ENCODE results near the gene SNORC. TPM values are rescaled to one million over a fixed set of nuclear protein-coding genes. Genes with fewer than 3 reads are reported as not detected.
A peak's percentile ranks its signal among the peaks of the same experiment; 100 is the strongest.

Gene SNORC
- total and polyA plus RNA-seq, 2 of the 13 experiments (the other 11 are each of a cell fraction or from before 2014, with no cell fraction given): 59.1 to 86.1 TPM

DNA sequence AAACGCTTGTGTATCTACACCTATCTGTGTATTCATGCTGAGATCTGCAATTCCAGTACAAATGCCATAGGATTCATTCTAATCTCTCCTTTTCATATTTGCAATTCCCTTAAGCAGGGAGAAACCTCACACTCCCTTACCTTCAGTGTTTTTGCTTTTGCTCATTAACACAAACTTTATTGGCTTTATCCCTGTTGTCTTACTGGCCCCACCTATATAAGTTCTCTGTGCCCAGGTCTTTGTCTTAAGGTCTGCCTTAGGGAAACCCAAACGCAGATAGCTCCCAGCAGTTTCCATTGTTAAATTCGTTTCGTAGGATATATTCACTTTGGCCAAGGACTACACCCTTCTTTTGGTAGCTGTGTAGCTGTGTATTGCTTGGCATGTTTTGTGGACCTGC is 4.0 kb upstream of the SNORC start (continued):
- TF ChIP-seq ZNF83 (CRISPR knock-in tag; IDR thresholded peaks at IDR 0.05; ENCODE audit: borderline replicate concordance) (no peak), NFIC (IDR thresholded peaks at IDR 0.05; ENCODE audit: low read length) (no peak)

DNA sequence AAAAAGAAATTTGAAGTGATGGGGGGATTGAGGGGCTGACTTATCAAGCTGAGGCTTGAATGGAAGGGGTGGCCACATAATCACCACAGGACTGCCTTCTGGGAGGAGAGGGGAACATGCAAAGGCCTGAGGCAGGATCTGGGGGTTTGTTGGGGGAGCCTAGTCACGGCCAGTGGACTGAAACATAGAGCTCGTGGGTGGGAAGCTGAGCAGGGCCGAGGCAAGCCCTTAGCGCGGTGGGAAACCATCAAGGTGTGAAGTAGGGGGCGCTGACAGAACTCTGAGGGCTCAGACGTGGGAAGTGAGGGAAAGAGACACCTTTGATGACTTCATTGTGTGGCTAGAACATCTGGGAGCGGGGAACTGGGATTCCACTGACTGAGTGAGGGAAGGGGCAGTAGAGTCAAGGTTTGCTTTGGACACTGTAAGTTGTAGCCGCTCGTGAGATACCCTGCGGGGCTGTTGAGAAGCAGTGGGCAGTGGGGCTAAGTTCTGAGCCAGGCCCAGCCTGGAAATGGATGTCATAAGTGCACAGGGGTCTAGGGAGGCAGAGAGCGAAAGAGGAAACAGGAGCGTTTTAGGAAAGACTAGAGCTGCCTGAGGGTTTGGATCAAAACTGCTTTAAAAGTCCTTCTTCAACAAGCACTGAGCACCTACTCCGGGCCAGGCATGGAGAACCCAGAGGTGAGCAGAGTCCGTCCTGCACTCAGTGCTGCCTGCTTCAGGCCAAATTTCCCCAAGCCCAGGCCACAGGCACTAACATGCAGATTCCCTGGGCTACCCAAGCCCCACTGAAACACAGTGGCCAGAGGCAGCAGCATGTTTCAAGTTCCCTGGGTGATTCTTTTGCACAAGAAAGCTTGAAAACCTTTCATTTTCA is 686 bp upstream of the SNORC start:
- WGBS (ENCODE audit: low lambda C conversion rate): 64% methylated on average over 15 of the region's 15 CpGs
- peak; percentile 60 for DNase-seq (ENCODE audit: low spot score)
- no peaks in the 10 kb centered on the region for H4K20me1 ChIP-seq (ENCODE audit: insufficient read depth, low read length)
- in situ Hi-C loops (cut with HindIII; ENCODE audit: extremely low pct_ligation_motif_present, low pct_unique_long_range_greater_than_20kb) (no loop called here), intact Hi-C loops (cut with micrococcal nuclease; ENCODE audit: unreplicated experiment) (no loop called here)
- no peaks in the 10 kb centered on the region for H3K27me3 ChIP-seq (ENCODE audit: control insufficient read depth in 1 of 2, insufficient read depth in 2 of 2, low read length in 2 of 2)
- H3K9ac ChIP-seq (ENCODE audit: insufficient read depth, low read depth, low read length): peak overlapping the region; percentile 92
- FAIRE-seq: peak; percentile 60
- ATAC-seq: peak; percentile 67
- BruUV-seq (replicated peaks): no TSS peak
- POLR2A ChIA-PET: interaction anchor here (1.3 to 8.6 kb wide), 2 partner anchors 12 to 144 kb away, joined by 3 to 297 read pairs; partner anchors contain the start of gene NGEF
- H3K27ac ChIP-seq (ENCODE audit: extremely low read length, insufficient read depth, low read length): peak overlapping the region; percentile 94
- H3K4me3 ChIP-seq (replicated peaks in 1 of 3; ENCODE audit: insufficient read depth in 1 of 3, low read depth in 2 of 3, low read length in 3 of 3): peak overlapping the region; percentile 51 to 72 (median 57); a peak in 5 of 6 replicates
- peaks cover 69% of the 10 kb centered on the region for H3K4me1 ChIP-seq (ENCODE audit: insufficient read depth, low read length)
- peak overlapping the region; percentile 21 for H2AFZ ChIP-seq (ENCODE audit: low read length)
- no peaks in the 10 kb centered on the region; a peak in 1 of 5 replicates for H3K36me3 ChIP-seq (replicated peaks in 1 of 2; ENCODE audit: control insufficient read depth in 1 of 2, insufficient read depth in 2 of 2, low read length in 2 of 2)
- H3K79me2 ChIP-seq (ENCODE audit: insufficient read depth, low read length): peaks cover 40% of the 10 kb centered on the region
- CTCF ChIA-PET (ENCODE audit: low intra/inter-chr PET ratio, low total read pairs): interaction anchor here (2.8 kb wide), 1 partner anchor 16 kb away, joined by 9 read pairs; no protein-coding TSS in a partner anchor
- no peaks in the 10 kb centered on the region for H3K9me3 ChIP-seq (ENCODE audit: low read length)
- peak overlapping the region; percentile 79 for H3K4me2 ChIP-seq (ENCODE audit: low read depth, low read length)
- TF ChIP-seq ZNF121 (CRISPR knock-in tag; IDR thresholded peaks at IDR 0.05) (peak; percentile 85), KLF9 (CRISPR knock-in tag; IDR thresholded peaks at IDR 0.05; ENCODE audit: low read depth) (no peak), ZFP36L1 (CRISPR knock-in tag; IDR thresholded peaks at IDR 0.05) (no peak), POLR2AphosphoS2 (IDR thresholded peaks at IDR 0.05; ENCODE audit: low read depth, low read length) (no peak), ZNF777 (CRISPR knock-in tag; IDR thresholded peaks at IDR 0.05) (no peak), ZNF543 (CRISPR knock-in tag; IDR thresholded peaks at IDR 0.05) (no peak), ZNF577 (CRISPR knock-in tag; IDR thresholded peaks at IDR 0.05; ENCODE audit: borderline replicate concordance, low read depth) (no peak), SNRNP70 (IDR thresholded peaks at IDR 0.05; ENCODE audit: low read depth, low read length) (no peak), ZNF337 (CRISPR knock-in tag; IDR thresholded peaks at IDR 0.05; ENCODE audit: borderline replicate concordance, low read depth) (no peak), JUND (CRISPR knock-in tag; IDR thresholded peaks at IDR 0.05) (no peak), ETV6 (CRISPR knock-in tag; conservative IDR thresholded peaks at IDR 0.05) (peak; percentile 46; the same call in 1 of the 2 replicates), ZNF720 (CRISPR knock-in tag; IDR thresholded peaks at IDR 0.05) (no peak), AGO1 (IDR thresholded peaks at IDR 0.05; ENCODE audit: low read depth, low read length, poor library complexity, severe bottlenecking) (no peak), RXRB (CRISPR knock-in tag; IDR thresholded peaks at IDR 0.05; ENCODE audit: borderline replicate concordance) (peak; percentile 25; the same call in 1 of the 2 replicates), GABPB1 (CRISPR knock-in tag; IDR thresholded peaks at IDR 0.05) (no peak), ZNF230 (CRISPR knock-in tag; IDR thresholded peaks at IDR 0.05) (no peak), NFE2L2 (IDR thresholded peaks at IDR 0.05; ENCODE audit: low read length) (no peak), ZBTB7A (CRISPR knock-in tag; IDR thresholded peaks at IDR 0.05) (no peak), BHLHE40 (IDR thresholded peaks at IDR 0.05; ENCODE audit: low read length) (no peak), KAT7 (CRISPR knock-in tag; IDR thresholded peaks at IDR 0.05; ENCODE audit: borderline replicate concordance) (no peak; the same call in 1 of the 2 replicates), ZNF274 (CRISPR knock-in tag; IDR thresholded peaks at IDR 0.05) (peak; percentile 11)
- TF ChIP-seq, protein P1, sequence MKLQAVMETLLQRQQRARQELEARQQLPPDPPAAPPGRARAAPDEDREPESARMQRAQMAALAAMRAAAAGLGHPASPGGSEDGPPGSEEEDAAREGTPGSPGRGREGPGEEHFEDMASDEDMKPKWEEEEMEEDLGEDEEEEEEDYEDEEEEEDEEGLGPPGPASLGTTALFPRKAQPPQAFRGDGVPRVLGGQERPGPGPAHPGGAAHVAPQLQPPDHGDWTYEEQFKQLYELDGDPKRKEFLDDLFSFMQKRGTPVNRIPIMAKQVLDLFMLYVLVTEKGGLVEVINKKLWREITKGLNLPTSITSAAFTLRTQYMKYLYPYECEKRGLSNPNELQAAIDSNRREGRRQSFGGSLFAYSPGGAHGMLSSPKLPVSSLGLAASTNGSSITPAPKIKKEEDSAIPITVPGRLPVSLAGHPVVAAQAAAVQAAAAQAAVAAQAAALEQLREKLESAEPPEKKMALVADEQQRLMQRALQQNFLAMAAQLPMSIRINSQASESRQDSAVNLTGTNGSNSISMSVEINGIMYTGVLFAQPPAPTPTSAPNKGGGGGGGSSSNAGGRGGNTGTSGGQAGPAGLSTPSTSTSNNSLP (IDR thresholded peaks at IDR 0.05; ENCODE audit: low read depth, low read length): no peak
